Keratinocyte (primary cell): ENCODE results near the gene PHF10. TPM values are rescaled to one million over a fixed set of nuclear protein-coding genes. Genes with fewer than 3 reads are reported as not detected.

Experiments
- DNase-seq: peaks from one replicate; pipeline ENCODE4 v3.0.0-alpha.2; 2011; ENCODE audit warnings: low read depth, missing footprints, low spot score
- FAIRE-seq: peaks from 2 replicates; lab custom pipeline; 2011; peaks lifted over from hg19 to GRCh38; lab: Jason Lieb, UNC
- H2AFZ ChIP-seq: 2 replicates; pipeline ENCODE4 v1.6.0; 2012; ENCODE audit warnings: low read length, control low read depth, inconsistent platforms; ENCODE audit not compliant: control insufficient read depth
- H3K27ac ChIP-seq: 2 replicates; pipeline ENCODE4 v1.5.1; 2011; ENCODE audit warnings: low read length; ENCODE audit not compliant: control insufficient read depth, insufficient read depth
- H3K27me3 ChIP-seq: 3 replicates; pipeline ENCODE4 v1.6.0; 2011; ENCODE audit warnings: low read length; ENCODE audit not compliant: control insufficient read depth, insufficient read depth; ENCODE audit errors: extremely low read depth
- H3K36me3 ChIP-seq, 2 experiments: 2 replicates in 1 of 2; 3 replicates in 1 of 2; pipeline ENCODE4 v1.5.1; 2011; ENCODE audit warnings: low read length in 2 of 2, mild to moderate bottlenecking in 1 of 2; ENCODE audit not compliant: control insufficient read depth in 2 of 2, insufficient read depth in 2 of 2; ENCODE audit errors: extremely low read depth in 1 of 2
- H3K4me1 ChIP-seq: 3 replicates; pipeline ENCODE4 v1.5.1; 2011; ENCODE audit warnings: low read length; ENCODE audit not compliant: control insufficient read depth, insufficient read depth; ENCODE audit errors: extremely low read depth
- H3K4me2 ChIP-seq: 3 replicates; pipeline ENCODE4 v1.6.0; 2011; ENCODE audit warnings: low read depth, low read length; ENCODE audit not compliant: control insufficient read depth, insufficient read depth; ENCODE audit errors: extremely low read depth
- H3K4me3 ChIP-seq, 3 experiments: fragments of 200-600 bp in 1 of 3; sonication (generic) in 1 of 3; 2 replicates in 2 of 3; 3 replicates in 1 of 3; pipeline ENCODE4 v1.5.1; 2011 to 2016; ENCODE audit warnings: low read length in 3 of 3, mild to moderate bottlenecking in 3 of 3, control low read depth in 2 of 3, inconsistent platforms in 1 of 3, low read depth in 1 of 3, mixed read lengths in 1 of 3, mixed run types in 1 of 3, moderate library complexity in 1 of 3; ENCODE audit not compliant: control insufficient read depth in 2 of 3, insufficient read depth in 2 of 3; ENCODE audit errors: extremely low read depth in 1 of 3
- H3K79me2 ChIP-seq: 2 replicates; pipeline ENCODE4 v1.6.0; 2012; ENCODE audit warnings: low read length; ENCODE audit not compliant: control insufficient read depth, insufficient read depth
- H3K9ac ChIP-seq: 3 replicates; pipeline ENCODE4 v1.6.0; 2011; ENCODE audit warnings: low read length; ENCODE audit not compliant: control insufficient read depth, insufficient read depth; ENCODE audit errors: extremely low read depth
- H3K9me1 ChIP-seq: 3 replicates; pipeline ENCODE4 v1.6.0; 2011; ENCODE audit warnings: low read length; ENCODE audit not compliant: control insufficient read depth, insufficient read depth; ENCODE audit errors: extremely low read depth
- H3K9me3 ChIP-seq: 2 replicates; pipeline ENCODE4 v1.5.1; 2012; ENCODE audit warnings: low read depth, low read length; ENCODE audit not compliant: control insufficient read depth
- H4K20me1 ChIP-seq: 3 replicates; pipeline ENCODE4 v1.6.0; 2011; ENCODE audit warnings: low read length; ENCODE audit not compliant: control insufficient read depth, insufficient read depth; ENCODE audit errors: extremely low read depth
- CTCF ChIP-seq, 3 experiments: IDR thresholded peaks in 1 of 3; conservative IDR thresholded peaks in 1 of 3; optimal IDR thresholded peaks in 1 of 3; 2 replicates in 2 of 3; 3 replicates in 1 of 3; pipeline versions ENCODE3 to v1.5.1; 2011; ENCODE audit warnings: low read length in 3 of 3, mild to moderate bottlenecking in 3 of 3, moderate library complexity in 2 of 3, control low read depth in 1 of 3, inconsistent platforms in 1 of 3; ENCODE audit not compliant: insufficient read depth in 2 of 3; ENCODE audit errors: extremely low read depth in 1 of 3
- EZH2 ChIP-seq: IDR thresholded peaks from one replicate; pipeline ENCODE4 v1.6.1; 2012; ENCODE audit warnings: inconsistent platforms, mild to moderate bottlenecking, low read length, moderate library complexity
- dilution Hi-C: fragments of 300-500 bp; cut with MboI; formaldehyde crosslinking; loops from one replicate; pipeline ENCODE4 v1.7.0; 2020; ENCODE audit warnings: low sequenced_read_pairs; ENCODE audit not compliant: extremely low pct_ligation_motif_present
- polyA plus RNA-seq, 5 experiments: library from polyadenylated mRNA; depleted of rRNA in 3 of 5; stranded (reverse) in 3 of 5; stranded (forward) in 1 of 5; unstranded in 1 of 5; fragments of >200 nt; gene quantifications; 1 replicate in 1 of 5; 2 replicates in 3 of 5; 3 replicates in 1 of 5; pipeline versions ENCODE4 v1.2.1 to v1.2.3, GENCODE V29; 2011 to 2012; ENCODE audit warnings: missing spikeins in 2 of 5, low read depth in 1 of 5, low replicate concordance in 1 of 5

The PHF10 gene
- polyA plus RNA-seq, 1 donor (not counting 4 experiments of a cell fraction or from before 2014, with no cell fraction given): 14.5 TPM

- peaks cover 17% of the 10 kb centered on the region in 2 experiments for H3K36me3 ChIP-seq
These were observed 60.1 kb downstream of the PHF10 start for GRCh38 chr6:169664227-169664626.

DNA sequence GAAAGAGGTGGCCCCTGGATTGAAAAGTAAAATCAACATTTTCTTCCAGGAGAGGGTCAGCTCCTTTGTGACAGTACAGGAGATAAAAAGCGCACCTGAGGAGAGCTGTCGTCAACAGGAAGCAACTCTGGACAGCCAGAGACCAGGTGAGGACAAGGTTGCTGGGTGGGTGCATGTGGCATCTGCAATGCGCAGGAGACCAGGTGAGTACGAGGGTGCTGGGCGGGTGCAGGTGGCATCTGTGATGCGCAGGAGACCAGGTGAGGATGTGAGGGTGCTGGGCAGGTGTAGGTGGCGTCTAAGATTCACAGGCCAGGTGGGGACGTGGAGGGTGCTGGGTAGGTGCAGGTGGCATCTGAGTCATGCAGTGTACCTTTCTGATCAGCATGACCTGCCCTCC, 60.8 kb downstream of the PHF10 start:
- no peaks in the 10 kb centered on the region for H3K9me1 ChIP-seq
- DNase-seq: no peak
- H3K36me3 ChIP-seq: peaks cover 17 to 18% of the 10 kb centered on the region in 2 experiments
- dilution Hi-C loops: no loop called here
- no peaks in the 10 kb centered on the region for H3K79me2 ChIP-seq
- H4K20me1 ChIP-seq: no peaks in the 10 kb centered on the region
- H3K4me2 ChIP-seq: no peak overlapping the region
- TF ChIP-seq EZH2 (no peak), CTCF (optimal IDR thresholded peaks at IDR 0.05 in 1 of 3, IDR thresholded peaks at IDR 0.05 in 1 of 3, conservative IDR thresholded peaks at IDR 0.05 in 1 of 3; ENCODE audit: extremely low read depth in 1 of 3, insufficient read depth in 2 of 3, low read length in 3 of 3) (no peak)
- no peak overlapping the region for H3K27ac ChIP-seq
- H3K9ac ChIP-seq: no peak overlapping the region
- H3K27me3 ChIP-seq: no peaks in the 10 kb centered on the region
- H3K9me3 ChIP-seq: no peaks in the 10 kb centered on the region
- no peaks in the 10 kb centered on the region for H3K4me1 ChIP-seq
- H2AFZ ChIP-seq: no peak overlapping the region
- no peak for FAIRE-seq
- H3K4me3 ChIP-seq: no peak overlapping the region

More at GRCh38 chr6:169664227-169664626, 60.1 kb downstream of the PHF10 start:
- Histone ChIP-seq H3K27me3 (no peaks in the 10 kb centered on the region), H3K9me3 (no peaks in the 10 kb centered on the region), H3K4me3 (no peak overlapping the region), H4K20me1 (no peaks in the 10 kb centered on the region), H3K9me1 (no peaks in the 10 kb centered on the region), H3K4me2 (no peak overlapping the region), H3K9ac (no peak overlapping the region), H3K4me1 (no peaks in the 10 kb centered on the region), H3K79me2 (no peaks in the 10 kb centered on the region), H3K27ac (no peak overlapping the region), H2AFZ (no peak overlapping the region)
- DNase-seq: no peak
- dilution Hi-C loops: no loop called here
- no peak for FAIRE-seq
- TF ChIP-seq CTCF (optimal IDR thresholded peaks at IDR 0.05 in 1 of 3, IDR thresholded peaks at IDR 0.05 in 1 of 3, conservative IDR thresholded peaks at IDR 0.05 in 1 of 3; ENCODE audit: extremely low read depth in 1 of 3, insufficient read depth in 2 of 3, low read length in 3 of 3): no peak
- no peak for TF ChIP-seq EZH2
